Skin epidermis (tissue), 12 donors: ENCODE results near the gene SUCO.
A peak's percentile ranks its signal among the peaks of the same experiment; 100 is the strongest.

Experiments
- H3K27ac ChIP-seq, 21 experiments: fragments of 200-600 bp; sonication (generic) in 11 of 21; one replicate each; pipeline ENCODE4 v1.5.0; 2020; ENCODE audit warnings: mild to moderate bottlenecking in 3 of 21, inconsistent platforms in 2 of 21, moderate library complexity in 2 of 21
- H3K4me3 ChIP-seq, 7 experiments: fragments of 200-600 bp; sonication (generic) in 2 of 7; one replicate each; pipeline ENCODE4 v1.5.0; 2020; ENCODE audit warnings: inconsistent platforms in 2 of 7, mild to moderate bottlenecking in 2 of 7, moderate library complexity in 1 of 7

The SUCO gene

GRCh38 chr1:172512591-172512990, 20.4 kb upstream of the SUCO start:
- no peak overlapping the region for H3K4me3 ChIP-seq
- H3K27ac ChIP-seq = peak overlapping the region in 1 of 21 experiments; percentile 16

GRCh38 chr1:172513479-172513878, 19.5 kb upstream of the SUCO start:
- H3K4me3 ChIP-seq = no peak overlapping the region

GRCh38 chr1:172514108-172514507, 18.8 kb upstream of the SUCO start:
- Histone ChIP-seq H3K27ac (peak overlapping the region in 1 of 21 experiments; percentile 29), H3K4me3 (no peak overlapping the region)

More at GRCh38 chr1:172513479-172513878, 19.5 kb upstream of the SUCO start:
- peak overlapping the region in 2 of 21 experiments; percentile 16 to 29 for H3K27ac ChIP-seq

- no peak overlapping the region for H3K4me3 ChIP-seq
- no peak overlapping the region for H3K27ac ChIP-seq
Measured at GRCh38 chr1:172515436-172515835, 17.5 kb upstream of the SUCO start.

GRCh38 chr1:172515927-172516326, 17.0 kb upstream of the SUCO start:
- Histone ChIP-seq H3K27ac (no peak overlapping the region), H3K4me3 (no peak overlapping the region)

GRCh38 chr1:172517081-172517480, 15.9 kb upstream of the SUCO start:
- Histone ChIP-seq H3K4me3 (no peak overlapping the region), H3K27ac (no peak overlapping the region)

- H3K4me3 ChIP-seq = no peak overlapping the region
- no peak overlapping the region for H3K27ac ChIP-seq
Measured at GRCh38 chr1:172517545-172517944, 15.4 kb upstream of the SUCO start.

GRCh38 chr1:172529304-172529703, 3.6 kb upstream of the SUCO start:
- H3K27ac ChIP-seq = no peak overlapping the region

GRCh38 chr1:172530000-172530399, 3.0 kb upstream of the SUCO start:
- H3K27ac ChIP-seq = no peak overlapping the region
- no peak overlapping the region for H3K4me3 ChIP-seq

More at GRCh38 chr1:172529304-172529703, 3.6 kb upstream of the SUCO start:
- no peak overlapping the region for H3K4me3 ChIP-seq

GRCh38 chr1:172531412-172532182, 1.4 kb upstream of the SUCO start:
- H3K27ac ChIP-seq = peak overlapping the region; percentile 39 to 99 (median 95)
- H3K4me3 ChIP-seq = peak overlapping the region; percentile 71 to 95 (median 82)

- peak overlapping the region; percentile 43 to 99 (median 95) for H3K27ac ChIP-seq
- H3K4me3 ChIP-seq = peak overlapping the region; percentile 71 to 95 (median 82)
Measured at GRCh38 chr1:172532183-172532699, 709 bp upstream of the SUCO start.

GRCh38 chr1:172533513-172534151, 682 bp downstream of the SUCO start:
- Histone ChIP-seq H3K27ac (peak overlapping the region; percentile 90 to 99 (median 96)), H3K4me3 (peak overlapping the region; percentile 71 to 95 (median 82))

GRCh38 chr1:172536256-172536655, 3.3 kb downstream of the SUCO start:
- no peak overlapping the region for H3K4me3 ChIP-seq
- H3K27ac ChIP-seq = no peak overlapping the region

GRCh38 chr1:172537366-172537765, 4.4 kb downstream of the SUCO start:
- no peak overlapping the region for H3K27ac ChIP-seq
- no peak overlapping the region for H3K4me3 ChIP-seq

- H3K27ac ChIP-seq = no peak overlapping the region
- H3K4me3 ChIP-seq = no peak overlapping the region
Measured at GRCh38 chr1:172537827-172538391, 5.0 kb downstream of the SUCO start.

GRCh38 chr1:172540635-172541034, 7.7 kb downstream of the SUCO start:
- Histone ChIP-seq H3K4me3 (no peak overlapping the region), H3K27ac (no peak overlapping the region)

GRCh38 chr1:172544481-172545104, 11.6 kb downstream of the SUCO start:
- Histone ChIP-seq H3K27ac (no peak overlapping the region), H3K4me3 (no peak overlapping the region)

GRCh38 chr1:172545396-172546004, 12.6 kb downstream of the SUCO start:
- Histone ChIP-seq H3K27ac (no peak overlapping the region), H3K4me3 (no peak overlapping the region)

- Histone ChIP-seq H3K4me3 (no peak overlapping the region), H3K27ac (no peak overlapping the region)
Measured at GRCh38 chr1:172547071-172547470, 14.1 kb downstream of the SUCO start.
